ENCODE data around the gene RITA1. TPM values are rescaled to one million over a fixed set of nuclear protein-coding genes. Genes with fewer than 3 reads are reported as not detected.
A peak's percentile ranks its signal among the peaks of the same experiment; 100 is the strongest.
"Not testable (repeated sequence)": the region's sequence is repeated elsewhere in the genome, so short reads cannot be mapped to it uniquely, and the experiment has no call there.

Gene RITA1
- total and polyA plus RNA-seq, 9 donors: 6.8 to 19.4 (median 15.4) TPM

DNA sequence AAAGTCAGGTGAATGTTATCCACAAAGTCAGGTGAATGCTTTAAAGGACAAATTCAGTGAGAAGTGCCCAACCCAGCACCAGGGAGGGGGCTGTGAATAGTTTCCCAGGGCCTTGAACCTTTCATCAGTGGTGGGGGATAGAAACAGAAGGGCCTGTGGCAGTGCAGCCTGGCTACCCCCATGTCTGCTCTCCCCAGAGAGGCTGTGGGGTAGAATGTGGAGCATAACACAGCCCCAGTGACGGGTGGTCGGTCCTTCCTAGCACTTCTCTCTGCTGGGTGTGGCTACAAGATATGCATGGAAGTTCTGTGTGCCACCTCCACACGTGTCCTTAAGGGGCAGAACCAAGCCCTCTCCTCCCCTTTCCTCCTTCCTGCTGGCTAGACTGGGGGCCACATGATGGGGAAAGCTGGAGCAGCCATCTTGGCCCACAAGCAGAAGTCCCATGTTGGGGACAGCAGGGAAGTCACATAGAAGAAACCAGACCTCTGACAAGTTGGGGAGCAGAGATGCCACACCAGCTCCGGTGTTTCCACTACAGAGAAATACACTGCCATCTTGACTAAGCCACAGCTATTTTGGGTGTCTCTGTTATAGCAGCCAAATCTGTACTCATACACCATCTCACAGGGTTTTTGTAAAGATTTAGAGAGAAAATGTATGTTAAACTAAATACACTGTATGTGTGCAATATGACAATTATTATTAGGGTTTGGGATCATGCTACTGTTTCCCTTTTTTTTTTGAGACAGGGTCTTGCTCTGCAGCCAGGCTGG is 17.0 kb downstream of the RITA1 start:
- H3K27me3 ChIP-seq: no peaks in the 10 kb centered on the region
- no peak overlapping the region for H3K4me3 ChIP-seq
- intact Hi-C loops (cut with DNase I): no loop called here
- DNase-seq: no peak
- no peak overlapping the region for H3K27ac ChIP-seq
- no peaks in the 10 kb centered on the region for H3K9me3 ChIP-seq
- no peaks in the 10 kb centered on the region for H3K36me3 ChIP-seq
- no peak for TF ChIP-seq POLR2A (IDR thresholded peaks at IDR 0.05)
- no peak for TF ChIP-seq EP300 (IDR thresholded peaks at IDR 0.05)
- TF ChIP-seq, protein P1, sequence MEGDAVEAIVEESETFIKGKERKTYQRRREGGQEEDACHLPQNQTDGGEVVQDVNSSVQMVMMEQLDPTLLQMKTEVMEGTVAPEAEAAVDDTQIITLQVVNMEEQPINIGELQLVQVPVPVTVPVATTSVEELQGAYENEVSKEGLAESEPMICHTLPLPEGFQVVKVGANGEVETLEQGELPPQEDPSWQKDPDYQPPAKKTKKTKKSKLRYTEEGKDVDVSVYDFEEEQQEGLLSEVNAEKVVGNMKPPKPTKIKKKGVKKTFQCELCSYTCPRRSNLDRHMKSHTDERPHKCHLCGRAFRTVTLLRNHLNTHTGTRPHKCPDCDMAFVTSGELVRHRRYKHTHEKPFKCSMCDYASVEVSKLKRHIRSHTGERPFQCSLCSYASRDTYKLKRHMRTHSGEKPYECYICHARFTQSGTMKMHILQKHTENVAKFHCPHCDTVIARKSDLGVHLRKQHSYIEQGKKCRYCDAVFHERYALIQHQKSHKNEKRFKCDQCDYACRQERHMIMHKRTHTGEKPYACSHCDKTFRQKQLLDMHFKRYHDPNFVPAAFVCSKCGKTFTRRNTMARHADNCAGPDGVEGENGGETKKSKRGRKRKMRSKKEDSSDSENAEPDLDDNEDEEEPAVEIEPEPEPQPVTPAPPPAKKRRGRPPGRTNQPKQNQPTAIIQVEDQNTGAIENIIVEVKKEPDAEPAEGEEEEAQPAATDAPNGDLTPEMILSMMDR (IDR thresholded peaks at IDR 0.05): no peak
- 86 to 96% (median 95%) methylated on average over 4 of the region's 4 CpGs for WGBS, 3 donors
- H3K4me1 ChIP-seq (ENCODE audit: insufficient read depth): peaks cover 6% of the 10 kb centered on the region

DNA sequence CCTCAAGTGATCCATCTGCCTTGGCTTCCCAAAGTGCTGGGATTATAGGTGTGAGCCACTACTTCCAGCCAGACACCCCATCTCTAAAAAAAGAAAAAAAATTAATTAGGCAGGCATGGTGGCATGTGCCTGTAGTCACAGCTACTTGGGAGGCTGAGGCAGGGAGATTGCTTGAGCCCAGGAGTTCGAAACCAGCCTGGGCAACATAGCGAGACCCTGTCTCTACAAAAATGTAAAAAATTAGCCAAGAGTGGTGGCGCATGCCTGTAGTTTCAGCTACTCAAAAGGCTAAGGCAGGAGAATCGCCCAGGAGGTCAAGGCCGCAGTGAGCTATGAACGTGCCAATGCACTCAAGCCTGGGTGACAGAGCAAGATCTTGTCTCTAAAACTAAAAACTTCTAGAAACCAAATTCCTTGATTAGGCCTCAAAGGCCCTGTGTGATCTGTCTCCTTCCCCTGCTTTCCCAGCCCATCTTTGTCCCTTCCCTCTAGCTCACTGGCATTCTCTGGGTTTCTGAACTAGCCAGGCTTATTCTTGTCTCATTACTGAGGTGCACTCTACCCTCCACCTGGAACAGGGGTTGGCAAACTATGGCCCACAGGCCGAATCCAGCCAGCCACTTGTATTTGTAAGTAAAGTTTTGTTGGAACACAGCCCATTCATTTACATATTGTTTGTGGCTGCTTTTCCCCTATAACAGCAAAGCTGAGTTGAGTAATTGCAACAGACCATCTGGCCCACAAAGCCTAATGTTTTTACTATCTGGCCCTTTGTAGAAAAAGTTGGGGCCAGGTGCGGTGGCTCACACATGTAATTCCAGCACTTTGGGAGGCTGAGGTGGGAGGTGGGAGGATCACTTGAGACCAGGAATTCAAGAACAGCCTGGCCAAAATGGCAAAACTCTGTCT is 18.6 kb downstream of the RITA1 start:
- DNase-seq: no peak
- Histone ChIP-seq H3K4me1 (ENCODE audit: insufficient read depth) (peaks cover 6% of the 10 kb centered on the region), H3K9me3 (no peaks in the 10 kb centered on the region), H3K27ac (peak overlapping the region in 1 of 2 donors; percentile 2), H3K4me3 (no peak overlapping the region), H3K36me3 (no peaks in the 10 kb centered on the region), H3K27me3 (no peaks in the 10 kb centered on the region)
- WGBS, 3 donors: 63 to 75% (median 66%) methylated on average over 8 of the region's 8 CpGs
- intact Hi-C loops (cut with DNase I): no loop called here
- TF ChIP-seq, protein P1 (IDR thresholded peaks at IDR 0.05): no peak
- TF ChIP-seq POLR2A (IDR thresholded peaks at IDR 0.05) (no peak), EP300 (IDR thresholded peaks at IDR 0.05) (no peak)

DNA sequence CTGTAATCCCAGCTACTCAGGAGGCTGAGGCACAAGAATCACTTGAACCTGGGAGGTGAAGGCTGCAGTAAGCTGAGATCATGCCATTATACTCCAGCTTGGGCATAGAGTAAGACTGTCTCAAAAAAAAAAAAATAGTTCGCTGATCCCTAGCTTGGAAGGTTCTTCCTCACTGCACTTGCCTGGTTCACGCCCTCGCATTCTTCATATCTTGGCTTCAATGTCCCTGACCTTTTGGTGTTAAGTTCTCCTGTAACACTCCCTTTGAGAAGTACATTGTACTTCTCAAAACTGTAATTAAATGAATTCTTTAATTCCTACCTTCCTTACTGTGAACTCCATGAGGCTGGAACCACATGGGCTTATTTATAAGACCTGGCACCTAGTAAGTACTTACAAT is 19.3 kb downstream of the RITA1 start:
- Histone ChIP-seq H3K27ac (peak overlapping the region in 1 of 2 donors; percentile 2), H3K36me3 (no peaks in the 10 kb centered on the region), H3K4me1 (ENCODE audit: insufficient read depth) (peaks cover 6% of the 10 kb centered on the region), H3K9me3 (no peaks in the 10 kb centered on the region), H3K27me3 (no peaks in the 10 kb centered on the region), H3K4me3 (no peak overlapping the region)
- intact Hi-C loops (cut with DNase I): no loop called here
- WGBS, 3 donors: 12 to 32% (median 19%) methylated on average over 3 of the region's 3 CpGs
- TF ChIP-seq, protein P1 (IDR thresholded peaks at IDR 0.05): no peak
- TF ChIP-seq POLR2A (IDR thresholded peaks at IDR 0.05) (no peak), EP300 (IDR thresholded peaks at IDR 0.05) (no peak)
- DNase-seq: no peak

DNA sequence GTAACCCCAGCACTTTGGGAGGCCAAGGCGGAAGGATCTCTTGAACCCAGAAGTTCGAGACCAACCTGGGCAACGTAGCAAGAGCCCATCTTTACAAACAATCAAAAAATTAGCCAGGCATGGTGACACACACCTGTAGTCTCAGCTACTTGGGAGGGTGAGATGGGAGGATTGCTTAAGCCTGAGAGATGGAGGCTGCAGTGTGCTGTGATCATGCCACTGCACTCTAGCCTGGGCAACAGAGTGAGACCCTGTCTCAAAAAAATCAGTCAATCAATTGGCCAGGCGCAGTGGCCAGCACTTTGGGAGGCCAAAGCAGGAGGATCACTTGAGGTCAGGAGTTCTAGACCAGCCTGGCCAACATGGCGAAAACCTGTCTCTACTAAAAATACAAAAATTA is 21.3 kb downstream of the RITA1 start:
- H3K4me3 ChIP-seq; H3K4me1 ChIP-seq (ENCODE audit: insufficient read depth); H3K27me3 ChIP-seq; intact Hi-C loops (cut with DNase I); H3K36me3 ChIP-seq; H3K9me3 ChIP-seq; H3K27ac ChIP-seq; DNase-seq: not testable (repeated sequence)
- 97 to 100% (median 99%) methylated on average over 5 of the region's 5 CpGs for WGBS, 3 donors

All from ovary (tissue), 9 donors.